Tibial nerve (tissue), 4 donors: ENCODE results near the gene LBHD1. TPM values are rescaled to one million over a fixed set of nuclear protein-coding genes. Genes with fewer than 3 reads are reported as not detected.
"Not testable (repeated sequence)": the region's sequence is repeated elsewhere in the genome, so short reads cannot be mapped to it uniquely, and the experiment has no call there.

Experiments used
- DNase-seq, 2 donors: peaks; one replicate each; pipeline ENCODE4 v3.0.0-alpha.2; 2019; ENCODE audit warnings: low spot score in 2 of 2
- H3K27ac ChIP-seq, 4 donors: fragments of 200-600 bp; sonication (generic) in 3 of 4; one replicate each; pipeline ENCODE4 v1.5.1; 2017 to 2019; ENCODE audit warnings: mild to moderate bottlenecking in 1 of 4
- H3K27me3 ChIP-seq, 2 donors: fragments of 200-600 bp; sonication (generic) in 1 of 2; one replicate each; pipeline versions ENCODE4 v1.5.1 to v1.6.0; 2017 to 2019
- H3K36me3 ChIP-seq, 3 donors: fragments of 200-600 bp; sonication (generic); one replicate each; pipeline ENCODE4 v1.5.1; 2018 to 2019
- H3K4me1 ChIP-seq, 4 donors: fragments of 200-600 bp; sonication (generic) in 3 of 4; one replicate each; pipeline ENCODE4 v1.5.1; 2017 to 2019
- H3K4me3 ChIP-seq, 4 donors: fragments of 200-600 bp; sonication (generic) in 3 of 4; one replicate each; pipeline ENCODE4 v1.5.1; 2017 to 2019; ENCODE audit warnings: mild to moderate bottlenecking in 1 of 4, moderate library complexity in 1 of 4
- H3K9me3 ChIP-seq, 4 donors: fragments of 200-600 bp; sonication (generic) in 3 of 4; one replicate each; pipeline ENCODE4 v1.5.1; 2017 to 2019
- CTCF ChIP-seq, 5 experiments: fragments of 200-600 bp in 3 of 5; fragments of 450-650 bp in 2 of 5; sonication (generic) in 3 of 5; IDR thresholded peaks; one replicate each; pipeline ENCODE4 v1.5.1; 2016 to 2019; ENCODE audit warnings: antibody characterized with exemption in 5 of 5, mild to moderate bottlenecking in 3 of 5, moderate library complexity in 2 of 5
- EP300 ChIP-seq, 2 donors: sonication (generic); formaldehyde crosslinking; IDR thresholded peaks; one replicate each; pipeline ENCODE4 v1.6.1; 2017; ENCODE audit warnings: antibody characterized with exemption in 2 of 2, mild to moderate bottlenecking in 1 of 2
- POLR2A ChIP-seq, 2 donors: fragments of 450-650 bp; IDR thresholded peaks; one replicate each; pipeline ENCODE4 v1.6.1; 2017; ENCODE audit warnings: antibody characterized with exemption in 2 of 2, mild to moderate bottlenecking in 2 of 2, moderate library complexity in 2 of 2
- WGBS, 2 donors: methylation state at CpG; one replicate each; pipeline ENCODE4 v1.1.5; 2018; 5-methylcytosine and 5-hydroxymethylcytosine counted together
- total RNA-seq, 4 donors: library from RNA; depleted of rRNA; stranded (reverse); fragments of >200 nt; gene quantifications; one replicate each; pipeline ENCODE4 v1.1.0, GENCODE V29; 2016

The LBHD1 gene
- total RNA-seq, 4 donors from 2014 or later, result 3.9 to 11.1 (median 5.4) TPM

- no peaks in the 10 kb centered on the region for H3K9me3 ChIP-seq
- peak overlapping the region in 1 of 4 donors; percentile 29 for H3K27ac ChIP-seq
- peak; percentile 79 to 90 for DNase-seq
- H3K4me1 ChIP-seq, result peaks cover 0 to 22% (median 4%) of the 10 kb centered on the region in 4 donors
- no peaks in the 10 kb centered on the region for H3K27me3 ChIP-seq
- no peak overlapping the region for H3K4me3 ChIP-seq
- H3K36me3 ChIP-seq, result peaks cover 0 to 50% (median 3%) of the 10 kb centered on the region in 3 donors
- TF ChIP-seq EP300 (IDR thresholded peaks at IDR 0.05) (peak in 1 of 2 donors; percentile 31), CTCF (IDR thresholded peaks at IDR 0.05) (peak; percentile 70 to 84 (median 83)), POLR2A (IDR thresholded peaks at IDR 0.05) (no peak)
- 47 to 49% methylated on average over 14 of the region's 14 CpGs for WGBS, 2 donors
Measured at GRCh38 chr11:62694455-62695167, 22.5 kb upstream of the LBHD1 start.

- not testable (repeated sequence) for DNase-seq, H3K9me3 ChIP-seq, H3K4me3 ChIP-seq, H3K27ac ChIP-seq, H3K27me3 ChIP-seq
- Histone ChIP-seq H3K36me3 (peaks cover 0 to 49% (median 3%) of the 10 kb centered on the region in 3 donors), H3K4me1 (peaks cover 0 to 23% (median 4%) of the 10 kb centered on the region in 4 donors)
- 74 to 86% methylated on average over 4 of the region's 4 CpGs for WGBS, 2 donors
Measured at GRCh38 chr11:62693624-62694023, 21.6 kb upstream of the LBHD1 start.

- H3K9me3 ChIP-seq, result no peaks in the 10 kb centered on the region
- peaks cover 0 to 29% (median 5%) of the 10 kb centered on the region in 4 donors for H3K4me1 ChIP-seq
- peaks cover 0 to 42% (median 3%) of the 10 kb centered on the region in 3 donors for H3K36me3 ChIP-seq
- H3K27me3 ChIP-seq, result peaks cover 0 to 13% of the 10 kb centered on the region in 2 donors
- TF ChIP-seq EP300 (IDR thresholded peaks at IDR 0.05), result peak in 1 of 2 donors; percentile 82
- no peak for TF ChIP-seq CTCF (IDR thresholded peaks at IDR 0.05)
- TF ChIP-seq POLR2A (IDR thresholded peaks at IDR 0.05), result peak; percentile 28 to 52
- H3K27ac ChIP-seq, result peak within 1 kb of the TSS in 3 of 4 donors; percentile 64 to 81 (median 75)
- H3K4me3 ChIP-seq, result peak within 1 kb of the TSS; percentile 19 to 47 (median 28)
- peak; percentile 79 to 88 for DNase-seq
- 38 to 45% methylated on average over 11 of the region's 11 CpGs for WGBS, 2 donors
Measured at GRCh38 chr11:62689421-62690183, 17.5 kb upstream of the LBHD1 start, which contains the start of gene LRRN4CL. LRRN4CL (minus strand) TSS chr11:62689530; CDS start chr11:62688508, 1,022 bp downstream.

- Histone ChIP-seq H3K9me3 (no peaks in the 10 kb centered on the region), H3K4me1 (peaks cover 0 to 24% (median 3%) of the 10 kb centered on the region in 4 donors), H3K36me3 (peaks cover 0 to 38% (median 3%) of the 10 kb centered on the region in 3 donors), H3K27me3 (peaks cover 0 to 13% of the 10 kb centered on the region in 2 donors), H3K4me3 (peak overlapping the region; percentile 18 to 47 (median 25)), H3K27ac (peak overlapping the region in 2 of 4 donors; percentile 71 to 81)
- DNase-seq, result no peak
- TF ChIP-seq EP300 (IDR thresholded peaks at IDR 0.05) (no peak), POLR2A (IDR thresholded peaks at IDR 0.05) (no peak), CTCF (IDR thresholded peaks at IDR 0.05) (no peak)
- 24 to 41% methylated on average over 1 of the region's 1 CpG for WGBS, 2 donors
Measured at GRCh38 chr11:62688491-62688890, 16.4 kb upstream of the LBHD1 start.

- no peak for DNase-seq
- Histone ChIP-seq H3K27me3 (peaks cover 0 to 13% of the 10 kb centered on the region in 2 donors), H3K4me1 (peaks cover 0 to 24% (median 3%) of the 10 kb centered on the region in 4 donors), H3K36me3 (peaks cover 0 to 31% (median 3%) of the 10 kb centered on the region in 3 donors), H3K27ac (peak overlapping the region; percentile 22 to 81 (median 65)), H3K4me3 (peak overlapping the region; percentile 18 to 47 (median 25)), H3K9me3 (no peaks in the 10 kb centered on the region)
- WGBS, 2 donors, result 36 to 47% methylated on average over 49 to 51 of the region's 74 CpGs
- no peak for TF ChIP-seq POLR2A (IDR thresholded peaks at IDR 0.05)
- no peak for TF ChIP-seq CTCF (IDR thresholded peaks at IDR 0.05)
- no peak for TF ChIP-seq EP300 (IDR thresholded peaks at IDR 0.05)
Measured at GRCh38 chr11:62687508-62688396, 15.7 kb upstream of the LBHD1 start.
